Stimulated activated CD4-positive, alpha-beta T cell treated with anti-CD3 and anti-CD28 coated beads, TNF-alpha, amount 100 ng/mL, for 4 hours (primary cell): ENCODE data around the gene MLLT1.

Experiments
- DNase-seq, 3 experiments: peaks; one replicate each; pipeline ENCODE4 v3.0.0-alpha.2; 2020; ENCODE audit warnings: low read depth in 3 of 3

Gene MLLT1

DNA sequence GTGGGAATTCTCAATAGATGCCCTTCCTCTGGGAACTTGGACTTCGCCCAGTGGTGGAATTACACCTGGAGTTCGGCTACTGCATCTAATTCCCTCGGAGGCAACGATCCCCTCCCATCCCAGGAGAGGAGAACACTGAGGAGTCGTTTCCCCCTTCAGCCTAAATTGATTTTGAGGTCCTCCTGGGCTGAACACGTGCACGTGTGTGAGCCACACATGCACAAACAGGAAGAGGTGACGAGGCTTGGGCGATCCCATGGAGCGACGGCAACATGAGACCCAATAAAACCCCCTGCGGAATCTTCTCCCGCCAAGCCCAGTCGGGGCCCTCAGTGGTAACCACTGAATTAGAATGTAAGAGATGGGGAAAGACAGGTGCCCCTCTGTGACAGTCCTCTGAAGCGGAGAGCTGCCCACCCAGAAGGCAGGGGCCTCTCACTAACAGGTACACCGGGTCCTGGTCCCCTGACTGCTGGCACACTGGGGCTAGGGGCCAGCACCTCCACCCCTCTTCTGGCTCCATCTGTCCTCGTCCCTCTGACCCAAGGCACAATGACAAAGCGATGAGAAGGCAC is 4.5 kb downstream of the MLLT1 start:
- no peak for DNase-seq

DNA sequence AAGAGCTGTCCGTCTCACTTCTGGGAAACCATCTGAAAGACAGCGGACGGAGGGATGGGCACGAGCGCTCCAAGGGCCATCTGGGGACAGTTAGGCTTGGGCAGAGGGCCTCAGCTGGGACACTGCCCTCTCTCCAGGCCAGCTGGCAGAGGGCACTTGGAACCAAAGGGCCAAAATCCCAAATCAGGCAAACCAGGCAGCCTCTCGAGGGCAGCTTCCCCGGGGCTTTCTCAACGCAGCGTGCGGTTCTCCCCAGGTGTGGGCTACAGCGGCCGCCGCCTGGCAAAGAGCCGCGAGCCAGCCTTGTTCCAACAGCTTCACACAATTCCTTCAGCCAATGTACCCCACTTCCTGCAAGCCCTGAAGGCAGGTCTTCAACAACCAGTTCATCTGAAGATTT is 5.0 kb downstream of the MLLT1 start:
- no peak for DNase-seq

DNA sequence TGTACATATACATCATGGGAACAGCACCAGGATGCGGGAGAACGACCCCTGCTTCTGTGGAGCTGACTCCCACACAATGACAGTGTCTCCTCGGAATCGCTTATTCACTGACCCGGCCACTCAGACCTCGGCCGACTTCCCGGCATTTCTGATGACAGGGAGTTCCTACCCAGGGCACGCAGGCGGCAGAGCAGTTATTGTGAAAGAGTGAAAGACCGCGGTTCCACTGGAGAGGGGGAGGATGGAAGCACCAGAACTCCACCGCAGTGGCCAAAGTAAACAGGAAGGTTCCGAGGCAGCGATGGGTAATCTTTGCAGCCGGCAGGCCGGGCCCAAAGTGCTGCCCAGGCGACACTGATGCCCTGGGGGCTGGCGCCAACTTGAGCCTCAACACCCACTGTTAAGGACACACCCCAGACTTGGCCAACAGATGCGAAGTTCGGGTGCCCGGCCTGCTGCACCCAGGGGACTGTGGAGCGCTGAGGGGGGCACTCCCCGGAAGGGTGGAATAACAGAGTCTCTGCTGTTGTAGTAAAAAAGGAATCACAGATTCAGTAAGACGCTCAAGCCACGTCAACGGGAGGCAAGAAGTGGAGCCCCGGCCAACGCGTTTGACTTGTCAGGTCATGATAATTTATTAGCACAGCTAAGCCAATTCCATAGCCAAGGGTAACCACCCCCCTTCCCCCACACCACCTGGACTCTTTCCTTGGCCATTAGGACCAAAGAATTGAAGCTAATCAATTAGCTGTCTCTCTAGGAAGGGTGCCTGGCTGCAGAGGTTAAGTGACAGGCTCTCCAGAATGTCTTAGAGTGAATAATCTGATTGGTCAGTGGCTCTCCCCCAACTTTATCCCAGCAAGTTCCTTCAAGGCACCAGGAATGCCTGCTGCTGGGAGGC is 5.8 kb downstream of the MLLT1 start:
- DNase-seq: no peak

DNA sequence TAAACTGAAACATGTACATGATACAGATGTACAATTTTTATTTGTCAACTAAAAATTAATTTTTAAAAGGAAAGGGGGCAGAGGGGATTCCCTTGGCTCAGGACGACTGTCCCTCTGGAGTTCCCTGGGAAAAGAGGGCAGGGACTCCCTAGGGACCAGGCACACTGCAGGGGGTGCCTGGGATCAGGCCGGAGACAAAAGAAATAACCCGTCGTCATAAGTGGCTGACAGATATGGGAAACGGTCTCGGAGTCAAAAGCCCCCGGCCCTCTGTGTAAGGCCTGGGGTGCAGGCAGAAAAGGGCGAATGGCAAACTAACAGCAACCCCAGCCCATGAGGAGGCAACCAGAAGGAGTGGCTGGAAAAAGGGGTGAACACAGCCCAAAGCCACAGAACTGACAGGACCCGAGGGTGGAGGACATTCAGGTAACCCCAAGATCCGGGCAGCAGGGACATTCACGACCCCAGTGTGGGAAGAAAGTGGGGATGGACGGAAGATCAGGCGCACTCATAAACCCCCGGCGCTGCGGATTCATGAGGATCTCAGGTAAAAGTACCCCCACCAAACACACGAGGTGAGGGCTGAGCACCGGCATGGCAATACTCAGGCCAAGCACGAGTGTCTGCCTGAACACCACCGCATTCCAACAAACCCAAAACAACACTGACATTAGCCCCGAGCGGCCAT is 6.7 kb downstream of the MLLT1 start:
- no peak for DNase-seq

DNA sequence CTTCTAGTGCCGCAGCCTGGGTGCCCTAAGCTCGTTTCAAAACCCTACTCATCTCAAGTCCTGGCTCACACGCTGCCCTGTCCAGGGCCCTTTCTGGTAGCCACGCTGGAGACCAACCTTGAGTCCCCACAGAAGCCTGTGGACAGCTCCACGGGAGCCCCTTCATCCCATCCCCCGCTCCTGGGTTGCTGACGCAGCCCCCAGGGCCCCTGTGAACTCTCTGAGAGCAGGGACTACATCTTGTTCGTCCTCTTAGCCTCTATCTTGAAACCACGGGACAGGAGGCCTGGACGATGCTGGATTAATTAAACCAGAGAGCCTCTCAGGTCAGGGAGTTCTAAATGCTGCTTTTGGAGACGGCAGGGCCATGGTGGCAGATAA is 7.4 kb downstream of the MLLT1 start:
- DNase-seq: no peak

DNA sequence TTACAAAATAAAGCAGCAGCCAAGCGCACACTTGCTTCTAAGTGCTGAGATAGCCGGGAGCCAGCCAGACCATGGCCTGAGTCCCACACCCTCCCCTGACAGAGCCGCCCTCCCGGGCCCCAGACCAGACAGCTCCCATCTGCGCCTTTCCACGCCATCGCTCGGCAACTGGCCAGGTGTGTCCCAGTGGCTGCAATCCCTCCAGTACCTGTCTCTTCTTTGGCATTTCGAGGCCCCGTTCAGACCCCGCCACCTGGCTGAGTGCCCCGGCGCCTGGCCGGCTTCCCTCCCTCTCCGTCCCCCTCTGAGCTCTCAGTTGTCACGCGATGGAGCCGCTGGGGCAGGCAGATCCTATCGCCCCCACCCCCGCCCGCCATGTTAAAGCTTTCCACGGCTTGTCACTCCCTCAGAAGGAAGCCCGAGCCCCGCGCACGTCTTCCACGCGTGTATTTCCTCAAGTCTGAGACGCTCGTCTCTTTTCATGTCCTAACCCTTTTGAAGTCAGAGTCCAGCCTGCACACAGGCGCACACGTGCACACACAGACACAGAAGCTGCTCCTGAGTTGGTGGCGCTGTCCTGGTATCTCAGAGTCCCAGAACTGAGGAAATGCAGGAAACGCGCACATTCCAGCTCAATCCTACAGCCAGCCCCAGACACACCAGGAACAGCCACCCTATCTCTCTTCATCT is 7.9 kb downstream of the MLLT1 start:
- DNase-seq: no peak

DNA sequence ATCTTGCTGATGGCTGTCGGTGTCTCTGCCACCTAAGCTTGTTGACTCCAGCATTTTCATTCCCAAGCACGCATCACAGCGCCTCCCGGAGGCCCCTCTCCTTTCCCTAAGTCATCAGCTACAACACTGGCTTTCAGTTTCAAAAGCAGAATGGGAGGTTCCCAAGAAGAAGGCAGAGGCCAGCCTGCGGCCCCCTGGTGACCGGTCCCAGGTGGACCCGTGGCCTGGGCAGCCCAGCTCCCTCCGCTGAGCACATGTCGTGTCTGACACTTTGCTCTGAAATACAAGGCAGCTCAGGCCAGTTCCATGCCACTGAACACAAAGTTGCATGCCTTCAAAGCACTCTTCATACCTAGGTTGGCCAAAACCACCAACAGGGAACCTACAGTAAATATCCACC is 8.5 kb downstream of the MLLT1 start:
- no peak for DNase-seq

DNA sequence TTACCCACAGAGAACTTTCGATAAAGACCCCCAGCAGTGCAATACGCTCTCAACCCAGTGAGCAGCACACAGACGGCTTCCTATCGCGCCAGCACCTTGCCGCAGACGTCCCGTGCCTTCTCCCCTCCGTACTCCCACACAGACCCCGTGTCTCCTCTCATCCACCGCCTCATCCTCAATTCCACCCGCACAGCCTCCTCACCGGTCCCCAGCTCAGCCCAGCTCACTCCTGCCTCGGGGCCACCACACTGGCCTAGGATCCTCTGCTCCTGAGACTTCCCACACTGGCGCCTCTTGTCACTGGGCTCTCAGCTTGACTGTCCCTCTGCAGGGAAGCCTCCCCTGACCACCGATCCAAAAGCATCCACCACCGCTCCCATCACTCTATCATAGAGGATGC is 9.0 kb downstream of the MLLT1 start:
- DNase-seq: no peak

DNA sequence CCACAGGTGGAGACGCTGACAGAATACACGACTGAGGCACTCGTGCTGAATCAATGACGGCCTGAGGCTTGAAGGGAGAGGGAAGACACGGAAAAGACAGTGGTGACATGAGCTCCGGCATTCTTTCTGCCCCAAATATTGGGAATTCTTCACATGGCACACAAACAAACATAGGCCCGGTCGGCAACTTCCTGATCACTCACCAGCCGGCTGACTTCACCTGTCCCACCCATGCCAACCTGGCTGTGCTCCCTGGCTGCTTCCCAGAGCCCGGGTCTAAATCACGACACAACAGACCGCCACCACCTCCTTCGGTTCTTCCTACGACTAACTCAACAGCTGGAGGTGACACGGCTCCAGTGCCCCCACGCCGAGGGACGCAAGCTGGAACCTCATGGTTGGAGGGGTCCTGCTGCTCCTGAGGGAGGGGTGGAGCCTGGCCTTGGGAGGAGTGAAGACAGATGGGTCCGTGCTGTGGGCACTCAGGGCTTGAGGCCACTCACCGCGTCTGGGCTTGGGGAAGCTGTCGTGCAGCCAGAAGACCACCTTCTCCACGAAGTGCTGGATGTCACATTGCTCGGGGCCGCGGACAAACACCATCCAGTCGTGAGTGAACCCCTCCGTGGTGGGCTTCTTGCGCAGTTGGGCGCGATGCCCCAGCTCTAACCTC is 9.6 kb downstream of the MLLT1 start:
- DNase-seq: no peak

DNA sequence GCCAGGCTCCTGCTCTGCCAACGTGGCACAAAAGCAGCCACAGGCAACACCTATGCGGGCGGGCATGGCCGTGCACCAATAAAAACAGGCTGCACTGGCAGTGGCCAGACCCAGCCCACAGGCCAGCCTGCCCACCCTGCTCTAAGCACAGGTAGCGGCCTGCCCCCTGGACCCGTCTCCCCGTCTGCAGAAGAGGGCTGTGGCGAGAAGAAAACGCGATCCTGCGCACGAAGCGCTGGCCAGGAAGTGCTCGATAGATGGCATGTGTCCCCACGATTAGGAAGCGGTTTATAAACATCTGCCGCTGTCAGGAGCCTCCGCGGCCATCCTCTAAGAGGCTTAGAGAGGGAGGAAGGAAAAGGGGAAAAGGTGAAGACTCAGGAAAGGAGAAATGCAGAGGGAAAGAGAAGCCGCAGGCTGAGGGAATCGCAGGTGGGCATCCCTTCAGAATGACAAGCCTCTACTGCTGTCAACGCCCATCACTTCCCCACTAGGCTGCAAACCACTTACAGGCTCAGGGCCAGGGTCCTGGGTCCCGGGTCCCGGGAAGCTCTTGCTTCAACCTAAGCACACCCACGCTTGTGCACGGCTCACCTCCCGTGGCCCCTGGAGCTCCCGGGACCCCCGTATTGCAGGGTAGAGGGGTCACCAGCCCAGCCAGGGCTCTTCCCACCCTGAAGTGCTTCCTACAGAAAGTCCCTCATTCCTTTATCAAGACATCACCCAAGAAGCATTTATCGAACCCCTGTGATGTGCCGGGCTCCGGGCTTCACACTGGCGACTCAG is 10.5 kb downstream of the MLLT1 start:
- DNase-seq: no peak

DNA sequence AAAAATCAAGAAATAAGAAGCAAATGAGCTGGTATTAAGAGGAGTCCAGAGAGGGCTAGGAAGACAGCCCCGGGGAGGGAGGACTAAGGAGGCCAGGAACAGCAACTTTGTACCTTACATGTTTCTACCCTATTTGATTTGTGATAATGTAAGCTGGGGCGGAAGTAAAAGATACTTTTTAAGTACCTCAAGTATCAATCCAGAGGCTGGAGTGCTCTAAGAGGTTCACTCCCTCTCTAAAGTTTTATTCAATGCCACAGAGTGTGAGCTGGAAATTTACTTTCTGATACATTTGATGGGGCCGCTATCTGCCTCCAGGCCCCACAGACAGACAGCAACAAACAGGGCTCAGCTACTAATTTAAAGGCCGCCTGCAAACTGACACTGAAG is 11.4 kb downstream of the MLLT1 start:
- no peak for DNase-seq

DNA sequence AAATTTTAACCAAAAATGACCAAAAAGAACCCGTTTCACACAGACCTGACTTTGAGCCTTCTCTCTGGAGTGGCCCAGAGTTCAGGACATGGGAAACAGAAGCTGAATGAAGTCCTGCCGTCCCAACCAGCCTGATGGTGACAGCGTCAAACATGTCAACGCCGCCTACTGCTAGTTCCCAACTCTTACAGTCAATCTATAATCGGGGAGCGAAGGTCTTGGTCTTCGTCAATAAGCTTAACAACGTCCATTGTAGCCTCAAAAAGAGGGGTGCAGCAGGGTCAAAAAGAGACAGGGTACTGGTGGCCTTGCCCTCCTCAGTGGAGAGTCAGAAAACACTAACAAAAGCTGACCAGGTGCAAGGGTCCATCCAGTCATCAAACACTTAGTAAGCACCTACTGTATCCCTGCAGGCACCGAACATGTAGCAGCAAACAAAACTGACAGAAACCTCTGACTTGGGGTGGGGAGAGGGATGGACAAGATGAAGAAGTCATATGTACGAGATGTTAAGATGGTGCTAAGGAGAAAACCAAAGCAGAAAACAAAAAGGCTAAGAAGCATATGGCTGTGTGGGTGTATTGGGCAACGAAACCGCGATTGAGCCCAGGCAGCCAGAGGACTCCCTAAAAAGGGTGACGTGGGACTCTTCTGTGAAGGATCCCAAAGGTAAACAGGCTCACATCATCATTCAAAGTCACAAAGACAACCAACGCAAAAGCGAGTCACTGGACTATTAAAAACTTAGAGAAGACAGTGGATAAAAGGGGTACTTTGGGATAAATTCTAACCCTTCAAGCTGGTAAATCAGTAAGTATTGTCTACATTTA is 12.0 kb downstream of the MLLT1 start:
- DNase-seq: no peak

DNA sequence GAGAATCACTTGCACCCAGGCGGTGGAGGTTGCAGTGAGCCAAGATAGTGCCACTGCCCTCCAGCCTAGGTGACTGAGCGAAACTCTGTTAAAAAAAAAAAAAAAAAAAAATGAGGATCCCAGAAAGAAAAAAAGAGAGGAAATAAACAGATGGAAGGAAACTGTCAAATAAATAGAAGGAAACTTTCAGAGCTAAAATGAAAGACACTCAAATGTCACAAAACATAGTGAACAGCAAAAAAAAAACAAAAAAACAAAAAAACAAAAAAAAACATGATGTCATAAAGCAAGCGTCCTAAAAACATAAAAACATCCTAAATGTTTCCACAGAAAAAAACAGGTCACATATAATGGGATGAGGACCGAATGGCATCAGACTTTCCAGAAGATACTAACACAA is 15.0 kb downstream of the MLLT1 start:
- no peak for DNase-seq

DNA sequence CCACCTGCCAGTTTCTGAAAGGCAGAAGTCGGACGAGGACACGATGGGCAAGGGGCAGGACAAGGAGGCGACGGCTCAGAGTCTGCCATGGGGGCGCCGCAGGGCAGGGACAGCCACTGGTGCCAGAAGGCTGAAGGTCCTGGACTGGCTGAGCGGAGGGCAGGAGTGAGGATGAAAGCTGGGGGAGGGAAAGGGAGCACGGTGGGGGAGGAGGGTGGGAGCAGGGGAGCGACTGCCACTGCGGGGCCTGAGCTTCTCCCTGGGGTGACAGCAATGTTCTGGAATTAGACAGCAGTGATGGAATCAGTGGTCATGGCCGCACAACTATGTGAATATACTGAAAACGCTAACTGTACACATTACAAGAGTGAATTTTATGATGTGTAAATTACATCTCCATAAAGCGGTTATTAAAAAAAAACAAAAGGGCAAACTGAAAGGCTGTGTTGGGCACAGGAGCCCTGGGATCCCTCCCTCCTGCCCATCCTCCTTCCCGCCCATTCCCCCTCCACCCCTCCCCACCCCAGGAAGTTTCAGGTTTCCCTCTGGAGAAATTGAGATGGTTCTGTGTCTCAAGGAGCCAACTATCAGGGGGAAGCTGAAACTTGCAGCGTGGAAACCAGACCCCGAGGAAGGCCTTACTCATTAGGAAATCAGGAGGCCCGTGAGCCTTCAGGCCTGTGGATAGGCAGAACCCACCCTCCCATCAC is 15.9 kb downstream of the MLLT1 start:
- DNase-seq: no peak

DNA sequence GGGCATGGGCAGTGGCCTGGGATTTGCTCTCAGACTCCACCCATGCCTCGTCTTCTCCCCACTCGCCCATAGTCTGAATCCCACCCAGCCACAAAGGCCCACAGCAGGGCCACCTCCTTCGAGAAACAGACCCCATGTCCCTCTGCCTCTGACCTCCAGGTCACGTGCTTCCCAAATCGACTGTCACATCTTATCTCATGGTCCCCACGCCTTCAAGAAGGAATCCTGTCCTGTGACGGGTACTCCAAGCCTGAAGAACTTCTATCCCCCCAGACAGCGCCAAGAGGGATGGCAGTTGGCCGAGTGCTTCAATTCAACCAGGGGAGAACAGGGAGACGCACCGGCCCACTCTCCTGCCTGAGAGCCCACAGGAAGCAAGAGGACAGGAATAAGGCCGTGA is 16.5 kb downstream of the MLLT1 start:
- DNase-seq: no peak

DNA sequence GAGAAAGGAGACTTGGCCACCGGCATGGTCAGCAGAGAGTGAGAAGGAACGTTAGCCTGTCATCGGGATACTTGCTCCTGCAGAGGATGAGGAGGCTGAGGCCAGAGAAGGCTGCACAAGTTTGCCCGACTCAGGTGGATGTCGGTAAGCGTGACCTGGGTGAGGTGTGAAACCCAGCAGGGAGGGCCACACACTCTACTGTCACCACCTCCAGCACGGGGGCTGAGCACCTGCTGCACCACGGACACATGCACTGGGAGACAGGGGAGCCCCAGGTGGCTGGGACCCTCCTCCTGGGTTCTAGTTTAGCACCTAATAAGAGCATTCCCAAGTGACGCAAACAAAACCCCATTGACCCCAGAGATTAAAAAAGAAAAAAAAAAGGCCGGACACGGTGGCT is 17.3 kb downstream of the MLLT1 start:
- DNase-seq: no peak

DNA sequence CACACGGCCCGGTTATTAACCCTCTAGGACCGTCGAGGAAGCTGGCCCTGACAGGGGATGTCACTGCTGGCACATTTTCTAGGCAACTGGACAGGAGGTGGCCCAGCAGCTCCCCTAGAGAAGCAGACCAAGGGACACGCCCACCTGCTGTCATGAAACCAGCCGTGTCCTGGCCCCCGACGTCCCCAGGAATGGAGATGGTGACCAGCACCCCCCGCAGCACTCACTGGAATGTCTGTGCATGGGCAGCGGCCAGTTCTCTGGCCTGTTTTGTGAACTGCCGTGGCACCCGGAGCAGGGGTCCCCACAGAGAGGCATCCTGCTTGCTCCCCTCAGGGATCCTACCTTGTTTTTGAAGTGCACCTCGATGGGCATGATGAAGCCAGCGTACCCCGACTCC is 17.9 kb downstream of the MLLT1 start:
- DNase-seq: no peak

DNA sequence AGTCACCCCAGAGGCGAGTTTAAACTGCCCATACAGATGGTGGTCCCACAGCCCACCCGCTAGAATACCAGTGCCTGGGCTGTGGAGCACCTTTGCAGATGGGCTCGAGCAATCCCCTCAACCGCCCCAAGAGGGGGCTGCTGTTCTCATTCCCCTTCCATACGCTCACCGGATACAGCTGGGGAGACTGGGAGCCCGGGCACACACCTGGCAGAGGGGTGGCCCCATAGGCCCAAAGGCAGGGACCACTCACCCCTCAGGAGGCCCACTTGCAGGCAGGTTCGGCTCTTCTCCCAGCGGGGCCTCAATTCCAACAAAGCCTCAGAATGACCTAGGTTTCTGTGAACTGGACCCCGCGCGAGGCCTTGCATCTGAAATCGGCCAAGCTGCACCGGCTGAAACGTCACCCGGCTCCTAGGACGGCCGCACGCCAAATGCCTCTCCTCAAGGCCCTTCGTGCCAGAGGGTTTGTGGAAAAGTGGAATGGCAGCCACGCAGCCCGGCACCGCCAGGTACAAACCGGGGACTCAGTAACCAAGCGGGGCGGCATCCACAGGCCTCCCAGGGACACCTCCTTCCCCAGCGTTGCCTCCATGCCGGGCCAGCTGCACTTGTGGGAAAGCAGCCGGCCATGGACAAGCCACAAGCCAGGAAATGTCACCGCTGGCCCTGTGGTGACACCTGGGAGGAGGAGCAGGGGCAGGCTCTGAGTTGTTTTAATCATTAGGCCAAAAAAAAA is 18.7 kb downstream of the MLLT1 start:
- no peak for DNase-seq

DNA sequence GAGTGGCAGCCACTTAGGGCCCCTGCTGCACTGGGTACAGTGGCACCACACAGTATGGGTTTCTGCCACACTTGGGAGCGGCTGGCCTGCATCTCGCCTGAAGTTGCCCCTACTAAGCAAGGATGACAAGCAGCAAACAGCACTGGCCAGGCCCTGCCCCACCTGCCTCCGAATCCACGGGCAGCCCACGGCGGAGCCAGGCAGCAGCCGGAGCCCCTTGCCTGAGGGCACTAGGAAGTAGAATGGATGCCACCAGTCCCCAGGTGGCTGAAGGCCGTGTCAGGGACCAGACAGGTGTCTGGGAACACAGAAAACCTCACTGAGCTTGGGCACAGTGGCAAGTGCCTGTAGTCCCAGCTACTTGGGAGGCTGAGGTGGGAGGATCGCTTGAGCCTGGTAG is 19.4 kb downstream of the MLLT1 start:
- no peak for DNase-seq
